HG02763 (cell line): Measurements from ENCODE around the gene WWTR1.
A peak's percentile ranks its signal among the peaks of the same experiment; 100 is the strongest.

Experiments
- ATAC-seq: cut with Tn5 transposase; IDR thresholded peaks from one replicate; pipeline ENCODE4 v1.9.1; 2021; ENCODE audit warnings: mild to moderate bottlenecking, moderate library complexity; ENCODE audit not compliant: unreplicated experiment

The WWTR1 gene

DNA sequence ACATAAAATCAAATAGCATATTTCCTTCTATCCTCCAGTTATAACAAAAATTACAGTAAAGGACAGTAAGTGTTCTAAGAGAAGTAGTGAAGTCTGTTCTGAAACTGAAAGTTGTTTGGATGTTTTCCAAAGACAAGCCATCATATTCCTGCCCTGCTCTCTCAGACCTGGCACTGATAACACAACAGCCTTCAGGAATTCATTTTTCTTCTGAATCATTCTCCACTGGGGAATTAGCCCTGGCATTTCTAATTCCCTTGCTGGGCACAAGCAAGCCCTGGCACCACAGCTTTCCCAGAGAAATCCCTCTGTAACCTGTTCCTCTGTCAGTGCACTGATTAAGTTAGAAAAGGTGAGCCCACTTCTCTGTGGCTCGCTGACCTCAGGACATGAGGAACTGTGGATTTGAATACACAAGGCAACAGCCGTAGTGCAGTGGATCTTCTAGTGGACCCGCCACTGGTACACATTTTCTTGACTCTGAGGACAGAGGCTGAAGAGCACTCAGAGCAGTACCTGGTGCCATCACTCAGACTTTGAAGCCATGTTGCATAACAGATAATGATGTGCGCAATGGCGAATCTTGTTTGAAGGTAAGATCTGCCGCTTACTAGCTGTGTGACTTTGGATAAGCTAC lies 61.6 kb downstream of the WWTR1 start:
- ATAC-seq: no peak

DNA sequence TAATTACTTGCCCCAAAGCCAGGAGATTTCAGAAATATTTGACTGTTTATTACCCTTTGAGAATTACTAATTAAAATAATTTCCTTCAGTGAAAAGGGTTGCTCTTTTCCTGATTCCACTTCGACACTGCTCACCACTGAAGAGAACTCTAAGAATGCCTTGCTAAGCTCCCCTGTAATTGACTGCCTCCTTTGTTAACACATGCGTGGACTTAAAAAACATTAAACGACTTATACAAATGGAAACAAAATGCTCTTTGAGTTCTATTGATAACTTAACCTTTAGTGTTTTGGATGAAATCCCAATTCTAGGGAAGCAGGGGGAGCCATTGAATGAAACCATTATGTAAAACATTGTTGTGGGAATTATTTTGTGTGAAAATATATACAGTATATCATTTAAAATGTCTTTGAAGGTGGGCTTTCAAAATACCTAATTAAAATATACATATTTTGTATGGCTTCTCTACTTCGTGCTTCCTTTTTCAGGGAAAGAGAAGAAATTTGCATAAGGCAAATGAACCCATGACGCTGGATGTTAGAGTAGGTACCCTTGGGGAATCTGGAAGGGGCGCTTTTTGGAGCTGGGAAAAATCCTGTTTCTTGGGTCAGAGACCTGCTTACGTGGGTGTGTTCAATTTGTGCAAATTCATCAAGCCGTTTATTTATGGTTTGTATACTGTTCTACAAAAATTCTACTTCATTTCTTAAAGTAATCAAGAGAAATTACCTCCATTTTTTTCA lies 64.2 kb downstream of the WWTR1 start:
- ATAC-seq: no peak

DNA sequence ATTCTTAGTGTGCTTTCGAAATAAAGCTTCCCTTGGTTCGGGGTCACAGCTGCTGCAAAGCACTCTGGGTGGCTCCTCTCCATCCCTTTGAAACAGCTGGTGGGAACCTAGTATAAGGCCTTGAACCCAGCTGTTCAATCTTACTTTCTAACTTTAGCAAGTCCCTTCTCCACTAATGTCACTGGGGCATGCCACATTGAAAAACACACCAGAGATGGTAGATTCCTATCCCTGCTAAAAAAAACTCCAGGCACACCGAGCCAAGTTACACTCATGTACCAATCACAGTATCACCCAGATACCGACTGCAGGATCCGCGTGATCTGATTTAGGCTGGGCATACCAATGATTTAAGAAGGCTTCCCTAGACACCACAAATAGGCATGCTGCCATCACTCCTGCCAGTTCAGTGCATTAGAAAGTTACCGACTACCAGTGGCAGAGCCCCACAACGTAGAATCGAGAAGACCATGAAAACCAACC lies 65.0 kb downstream of the WWTR1 start:
- no peak for ATAC-seq

DNA sequence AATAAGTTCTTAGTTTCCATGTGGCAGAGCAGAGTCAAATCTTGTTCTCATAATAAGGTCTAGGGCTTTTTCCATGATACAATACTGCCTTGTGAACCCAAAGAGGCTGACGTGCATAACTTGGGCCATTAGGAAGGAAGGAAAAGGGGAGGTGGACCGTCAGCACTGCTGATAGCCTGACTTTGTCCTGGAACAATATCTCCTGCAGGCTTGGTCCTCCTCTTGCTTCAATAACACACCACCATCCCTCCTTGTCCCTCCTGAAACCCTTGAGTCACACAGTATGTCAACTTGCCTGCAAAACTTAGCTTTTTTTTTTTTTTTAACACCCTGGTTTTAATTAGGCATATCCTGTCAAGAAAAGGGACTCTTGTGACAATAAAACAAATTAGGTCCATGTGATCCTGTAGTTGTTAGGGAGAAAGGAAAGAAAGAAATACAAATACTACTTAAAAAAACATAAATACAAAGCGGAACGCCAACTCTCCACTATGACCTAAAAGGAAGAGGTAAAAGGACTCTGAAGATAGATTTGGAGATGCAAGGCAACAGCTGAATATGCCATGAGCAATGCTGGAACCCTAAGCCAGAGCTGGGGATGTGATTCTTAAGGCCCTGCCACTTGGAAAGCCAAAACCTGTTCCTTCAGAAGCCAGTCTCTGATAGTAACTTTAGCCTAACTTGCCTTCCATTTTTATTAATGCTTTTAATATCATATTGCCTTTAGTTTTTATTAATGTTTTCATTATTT lies 67.0 kb downstream of the WWTR1 start:
- ATAC-seq: no peak

DNA sequence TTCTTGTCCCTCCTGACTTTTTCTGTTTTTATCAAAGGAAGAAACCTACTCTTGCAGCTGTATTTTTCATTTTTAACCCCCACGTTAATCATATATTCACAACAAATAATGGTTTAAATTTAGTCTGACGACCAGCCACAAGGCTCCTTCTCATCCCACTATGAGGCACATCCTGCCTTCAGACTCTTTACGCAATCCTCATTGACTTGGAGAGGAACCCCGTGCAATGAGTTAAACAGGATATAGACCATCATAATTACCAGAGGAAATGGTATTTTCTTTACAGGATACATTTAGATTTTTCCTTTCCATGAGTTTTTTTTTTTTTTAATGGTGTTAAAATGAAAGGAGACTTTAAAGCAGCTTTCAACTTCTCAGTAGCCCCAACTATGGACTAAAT lies 68.5 kb downstream of the WWTR1 start:
- no peak for ATAC-seq

DNA sequence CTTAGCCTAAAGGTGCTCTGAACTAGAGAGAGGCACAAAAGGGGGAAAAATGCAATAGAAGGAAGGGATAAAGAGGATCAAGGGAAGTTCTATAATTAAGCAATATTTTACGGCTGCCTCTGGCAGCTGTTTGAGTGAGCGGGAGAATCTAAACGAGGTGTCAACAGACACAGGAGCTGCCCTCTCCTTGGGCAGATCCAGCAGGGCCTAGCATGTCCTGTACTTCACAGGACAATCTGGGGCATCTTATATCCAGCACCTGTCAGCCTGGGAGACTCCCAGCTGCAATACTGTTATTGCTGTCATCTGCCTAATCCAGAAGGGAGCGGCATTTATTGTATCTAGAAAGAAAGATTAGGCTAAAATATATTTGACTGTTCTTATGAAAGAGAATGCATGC lies 68.9 kb downstream of the WWTR1 start:
- ATAC-seq: no peak

DNA sequence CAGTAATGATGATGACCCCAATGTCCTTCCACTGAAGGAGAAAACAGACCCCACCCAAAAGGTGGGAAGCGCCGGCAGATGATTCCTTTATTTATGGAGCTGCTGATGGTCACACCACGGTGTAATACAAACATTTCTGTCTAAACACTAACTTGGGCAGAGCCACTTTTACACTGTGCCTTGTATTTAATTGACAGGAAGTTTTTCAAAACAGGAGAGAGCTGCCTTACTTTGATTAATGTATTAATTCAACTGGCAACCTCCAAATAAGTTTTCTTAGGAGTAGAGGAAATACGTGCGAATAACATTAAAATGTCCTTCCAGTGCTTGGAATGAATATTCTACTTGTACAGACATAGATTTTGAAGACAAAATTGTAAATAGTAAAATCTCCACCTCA lies 70.4 kb downstream of the WWTR1 start:
- ATAC-seq: no peak

DNA sequence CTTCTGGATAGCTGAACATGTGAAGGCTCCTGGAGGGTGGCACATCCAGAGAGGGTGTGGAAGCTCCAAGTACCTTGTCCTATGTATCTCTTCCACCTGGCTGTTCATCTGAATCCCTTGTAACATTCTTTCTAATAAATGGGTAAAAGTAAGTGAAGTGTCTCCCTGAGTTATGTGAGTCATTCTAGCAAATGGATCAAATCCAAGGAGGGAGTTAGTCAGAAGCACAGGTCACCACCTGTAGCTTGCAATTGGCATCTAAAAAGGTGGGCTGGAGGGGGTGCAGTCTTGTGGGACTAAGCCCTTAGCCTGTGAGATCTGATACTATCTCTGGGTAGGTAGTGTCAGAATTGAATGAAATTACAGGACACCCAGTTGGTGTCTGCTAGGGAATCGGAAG lies 71.0 kb downstream of the WWTR1 start:
- no peak for ATAC-seq

DNA sequence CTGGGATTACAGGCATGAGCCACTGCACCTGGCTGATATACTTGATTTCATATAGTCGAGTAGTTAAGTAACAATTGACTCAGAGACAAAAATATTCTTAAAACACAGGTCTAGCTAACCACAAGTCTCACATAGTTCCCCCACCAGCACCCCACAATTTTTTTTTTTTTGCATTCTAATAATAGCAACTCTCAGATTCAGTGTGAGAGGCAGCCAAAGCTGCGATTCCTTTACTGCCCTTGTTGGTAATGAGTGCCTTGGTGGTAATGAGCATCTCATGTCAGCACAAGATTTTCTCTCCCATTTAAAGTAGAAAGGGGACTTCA lies 72.5 kb downstream of the WWTR1 start:
- peak; percentile 87 for ATAC-seq

DNA sequence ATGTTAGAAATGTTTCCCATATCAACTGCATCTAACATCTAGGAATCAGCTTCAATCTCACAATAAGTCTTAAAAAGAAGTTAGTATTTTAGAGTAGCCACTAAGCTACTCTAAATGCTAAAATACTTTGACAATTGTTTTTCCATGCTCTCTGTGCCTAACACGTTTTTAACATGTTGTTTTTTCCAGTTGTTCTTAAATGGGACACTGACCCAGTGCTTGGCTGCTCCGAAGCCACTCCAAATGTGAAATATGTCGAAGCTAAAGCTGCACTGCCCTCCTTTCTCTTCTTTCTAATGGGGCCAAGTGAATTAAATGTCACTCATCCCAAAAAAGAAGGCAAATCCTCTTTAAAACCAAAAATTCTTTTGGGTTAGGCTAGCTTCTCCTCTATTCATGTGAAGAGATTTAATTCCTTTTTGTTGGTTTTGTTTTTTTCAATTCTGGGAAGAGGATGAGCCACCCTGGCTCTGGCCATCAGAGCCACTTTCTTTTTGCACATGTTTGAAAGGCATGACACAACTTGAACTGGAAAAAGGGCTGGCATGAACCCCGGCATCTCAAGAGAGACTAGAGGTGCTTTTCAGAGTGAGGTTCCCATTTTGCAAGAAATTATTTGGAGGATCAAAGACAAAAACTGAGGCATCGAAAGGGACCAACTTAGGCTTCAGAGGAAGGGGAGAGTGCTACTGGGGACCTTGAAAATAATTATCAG lies 73.7 kb downstream of the WWTR1 start:
- ATAC-seq: no peak

DNA sequence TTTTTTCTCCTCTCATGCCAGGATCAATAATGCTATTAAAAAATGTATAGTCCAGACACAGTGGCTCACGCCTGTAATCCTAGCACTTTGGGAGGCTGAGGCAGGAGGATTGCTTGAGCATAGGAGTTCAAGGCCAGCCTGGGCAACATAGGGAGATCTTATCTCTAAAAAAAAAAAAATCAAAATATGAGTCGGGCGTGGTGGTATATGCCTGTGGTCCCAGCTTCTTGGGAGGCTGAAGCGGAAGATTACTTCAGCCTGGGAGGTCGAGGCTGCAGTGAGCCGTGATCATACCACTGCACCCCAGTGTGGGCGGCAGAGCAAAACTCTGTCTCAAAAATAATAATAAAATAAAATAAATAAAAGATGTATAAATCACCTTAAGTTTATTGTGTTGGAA lies 75.4 kb downstream of the WWTR1 start:
- ATAC-seq: no peak

DNA sequence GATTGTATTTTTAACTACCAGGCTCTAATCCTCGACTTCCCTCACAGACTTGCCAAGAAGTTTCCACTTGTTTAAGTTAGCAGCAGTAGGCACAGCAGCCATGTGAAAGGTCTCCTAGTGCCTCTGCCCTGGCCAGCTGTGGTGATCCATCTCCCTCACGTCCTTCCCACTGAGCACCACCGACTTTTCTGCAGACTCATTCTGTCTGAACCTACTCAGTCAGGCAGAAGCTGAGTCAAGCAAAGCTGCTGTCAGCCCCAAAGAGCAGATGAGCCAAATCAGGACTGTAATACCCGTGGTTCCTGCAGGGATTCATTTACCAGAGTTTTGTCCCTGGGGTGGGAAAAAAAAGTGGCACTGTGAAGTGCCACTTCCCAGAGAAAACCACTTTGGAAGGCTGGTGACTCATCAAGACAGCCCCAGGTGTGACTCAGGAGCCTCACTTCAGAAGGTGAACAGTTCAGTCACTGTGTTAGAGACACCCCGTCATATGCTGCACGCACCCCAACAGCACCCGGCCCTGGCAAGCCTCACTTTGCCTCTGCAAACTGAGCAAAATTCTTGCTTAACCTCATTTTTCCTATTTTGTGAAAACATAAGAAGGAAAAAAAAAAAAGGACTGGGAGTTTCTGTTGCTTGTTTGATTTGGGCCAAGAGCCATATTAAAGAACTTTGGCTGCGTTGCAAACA lies 76.0 kb downstream of the WWTR1 start:
- no peak for ATAC-seq

DNA sequence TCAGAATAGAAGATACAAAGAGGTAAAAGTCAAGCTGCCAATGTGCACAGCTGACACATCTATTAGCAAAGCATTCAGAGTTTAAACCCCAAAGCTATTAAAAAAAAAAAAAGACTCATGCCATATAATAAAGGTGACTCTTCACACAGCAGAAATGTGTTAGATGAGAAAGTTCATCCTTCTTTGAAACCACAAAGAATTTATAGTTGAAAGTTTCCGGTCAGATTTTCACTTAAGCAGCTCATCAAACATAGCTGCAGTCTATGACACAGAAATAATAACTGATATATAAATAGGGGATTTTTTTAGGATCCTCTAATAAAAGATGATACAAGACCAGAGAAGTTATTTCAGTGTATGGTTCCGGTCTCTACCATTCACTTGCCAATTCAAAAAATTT lies 76.6 kb downstream of the WWTR1 start:
- ATAC-seq: no peak

DNA sequence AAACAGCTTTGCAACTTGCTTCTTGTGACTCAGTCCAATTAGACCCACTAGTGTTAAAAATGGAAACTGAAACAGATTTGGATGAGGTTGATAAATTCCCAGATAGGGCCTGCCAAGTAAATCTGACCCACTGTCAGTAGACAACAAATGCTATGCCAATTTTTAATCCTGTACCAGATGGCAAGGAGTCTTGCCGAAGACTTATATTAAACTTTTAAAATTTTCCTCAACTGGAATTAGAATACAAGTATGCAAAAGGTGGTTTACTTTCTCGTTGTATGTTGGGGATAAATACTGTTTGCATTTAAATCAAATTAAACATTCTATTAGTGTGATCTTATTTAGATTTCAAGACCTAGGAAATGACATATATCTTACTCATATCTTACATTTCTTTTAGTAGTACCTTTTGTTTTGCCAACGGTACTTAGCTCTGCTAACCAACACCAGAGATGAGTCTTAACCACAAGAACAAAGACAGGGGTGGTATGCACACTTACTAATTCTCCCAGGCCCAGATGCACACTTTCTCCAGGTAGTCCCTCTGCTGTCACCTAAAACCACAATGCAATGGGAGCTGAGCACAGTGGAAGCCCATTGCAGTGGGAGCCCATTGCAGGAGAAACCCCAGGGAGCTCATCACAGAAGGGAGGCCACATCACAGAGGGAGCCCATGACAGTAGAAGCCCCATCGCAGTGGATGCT lies 77.8 kb downstream of the WWTR1 start:
- no peak for ATAC-seq

DNA sequence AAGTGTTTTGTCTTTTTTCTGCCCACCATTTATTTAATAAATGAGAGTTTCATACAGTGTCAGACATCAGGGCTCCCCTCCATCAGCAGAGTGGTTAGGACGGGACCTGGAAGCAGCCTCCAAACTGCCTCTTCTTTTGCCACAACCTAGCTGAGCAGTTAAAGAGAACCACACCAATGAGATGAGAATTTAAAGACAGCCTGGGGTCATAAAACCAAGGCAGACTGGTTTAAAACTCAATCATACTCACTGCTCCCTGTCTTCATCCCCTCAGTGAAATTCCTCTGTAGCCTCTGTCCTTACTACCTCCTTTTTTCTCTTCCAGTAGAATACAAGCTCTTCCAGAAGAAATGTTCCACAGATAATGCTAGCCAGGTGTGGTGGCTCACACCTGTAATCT lies 78.7 kb downstream of the WWTR1 start:
- ATAC-seq: no peak

DNA sequence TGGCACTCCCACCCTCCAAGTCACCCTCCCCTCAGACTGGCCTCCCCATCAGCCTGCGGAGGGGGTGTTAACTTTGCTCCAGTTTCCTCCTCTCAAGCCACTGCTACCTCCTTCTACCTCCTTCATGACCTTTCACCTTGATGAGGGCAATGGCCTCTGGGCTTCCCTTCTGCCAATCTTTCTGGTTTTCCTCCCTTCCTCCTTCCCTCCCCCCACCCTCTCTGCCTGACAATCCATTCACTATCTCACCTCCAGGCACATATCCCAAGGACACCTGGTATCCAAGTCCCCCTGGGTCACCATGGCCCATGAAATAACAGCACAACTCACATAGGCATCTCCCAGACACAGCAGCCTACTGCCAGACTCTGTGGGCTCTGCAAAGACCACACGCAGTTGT lies 80.0 kb downstream of the WWTR1 start:
- ATAC-seq: no peak

DNA sequence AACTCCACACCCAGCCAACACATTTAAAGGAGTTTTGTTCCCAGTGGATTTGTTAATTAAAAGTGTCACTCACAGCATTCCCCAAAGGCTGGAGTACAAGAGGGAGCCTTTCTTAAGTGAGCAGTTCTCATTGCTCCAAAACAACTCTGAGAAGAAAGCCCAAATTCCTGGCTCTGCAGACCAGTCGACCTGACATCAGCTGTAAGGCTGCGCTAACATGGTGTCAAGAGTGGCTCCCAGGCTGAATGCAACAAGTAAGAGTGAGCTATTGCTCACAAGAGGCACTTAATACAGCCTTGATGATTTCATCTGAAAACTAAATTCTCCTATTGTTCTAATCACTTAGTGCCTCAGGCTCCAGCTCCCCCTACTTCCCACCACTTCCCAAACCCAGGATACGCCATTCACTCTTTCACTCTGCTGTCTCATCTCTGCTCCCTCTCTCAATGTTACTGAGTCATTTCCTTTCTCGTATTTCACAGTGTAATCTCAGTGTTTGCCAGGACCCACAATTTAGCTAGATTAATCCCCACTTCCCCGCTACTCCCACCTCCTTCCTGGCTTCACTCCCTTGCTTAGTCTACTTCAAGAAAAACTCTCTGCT lies 81.8 kb downstream of the WWTR1 start:
- peak; percentile 45 for ATAC-seq

DNA sequence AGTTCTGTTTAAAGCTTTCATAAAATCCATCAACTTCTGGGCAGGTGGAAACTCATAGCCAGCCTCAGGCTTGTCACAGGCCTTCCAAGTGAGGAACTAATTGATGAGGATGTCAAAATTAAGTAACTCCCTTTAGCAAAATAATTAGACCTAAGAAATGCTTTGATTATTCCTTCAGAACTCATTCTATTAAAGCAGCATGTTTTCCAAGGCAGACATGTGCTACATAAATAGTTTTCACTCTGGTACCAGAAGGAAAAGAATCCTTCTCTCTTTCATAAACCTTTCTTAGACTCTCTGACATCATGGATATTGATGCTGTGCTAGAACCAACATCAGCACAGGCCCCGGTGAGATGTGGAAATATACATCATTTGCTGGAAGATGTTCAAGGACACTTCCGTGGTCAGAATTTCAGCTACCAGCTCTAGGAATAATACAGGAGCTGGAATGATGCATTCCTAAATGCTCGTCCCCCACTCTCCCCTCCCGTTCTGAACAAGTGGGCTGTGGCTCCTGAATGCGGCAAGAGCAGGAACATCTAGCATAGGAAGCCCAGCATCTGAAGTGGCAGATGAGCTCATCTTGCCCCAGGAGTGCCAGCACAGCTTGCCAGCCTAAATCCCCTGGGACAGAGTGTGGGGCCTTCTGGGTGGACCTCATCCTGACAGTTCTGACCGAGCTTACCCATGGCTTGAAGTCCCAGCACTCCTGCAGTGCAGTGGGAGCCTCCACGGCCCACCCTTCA lies 82.4 kb downstream of the WWTR1 start:
- no peak for ATAC-seq

DNA sequence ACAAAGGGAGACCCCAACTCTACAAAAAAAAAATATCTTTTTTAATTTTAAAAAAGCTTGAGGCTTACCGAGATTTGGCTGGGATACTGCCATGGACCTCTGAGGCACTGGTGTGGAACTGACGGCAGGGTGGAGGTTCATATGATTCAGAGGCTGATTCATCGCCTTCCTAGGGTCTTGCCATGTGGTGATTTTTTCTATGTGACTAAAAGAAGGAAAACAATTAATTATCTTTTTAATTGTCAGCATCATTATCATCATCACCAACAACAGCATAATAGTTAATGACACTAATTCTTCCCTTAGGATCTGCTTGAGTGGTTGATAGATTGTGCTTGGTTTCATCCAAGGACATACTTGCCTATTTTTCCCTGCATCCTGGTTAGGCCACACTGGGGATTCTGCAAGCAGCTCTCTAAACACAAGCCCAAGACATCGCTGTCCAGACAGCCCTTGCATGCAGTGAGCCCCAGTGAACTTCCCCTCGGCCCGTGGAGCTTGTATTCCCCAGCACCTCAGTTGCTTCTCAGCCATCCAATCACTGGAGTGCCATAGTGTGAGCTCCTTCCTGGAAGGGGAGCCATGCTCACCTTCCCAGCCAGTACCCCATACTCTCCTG lies 84.9 kb downstream of the WWTR1 start:
- no peak for ATAC-seq
